HG03064 (cell line): ENCODE data around the gene ZNF385C.

Experiments used
- ATAC-seq: cut with Tn5 transposase; IDR thresholded peaks from one replicate; pipeline ENCODE4 v1.9.1; 2021; ENCODE audit warnings: low read depth; ENCODE audit not compliant: unreplicated experiment

ZNF385C gene

DNA sequence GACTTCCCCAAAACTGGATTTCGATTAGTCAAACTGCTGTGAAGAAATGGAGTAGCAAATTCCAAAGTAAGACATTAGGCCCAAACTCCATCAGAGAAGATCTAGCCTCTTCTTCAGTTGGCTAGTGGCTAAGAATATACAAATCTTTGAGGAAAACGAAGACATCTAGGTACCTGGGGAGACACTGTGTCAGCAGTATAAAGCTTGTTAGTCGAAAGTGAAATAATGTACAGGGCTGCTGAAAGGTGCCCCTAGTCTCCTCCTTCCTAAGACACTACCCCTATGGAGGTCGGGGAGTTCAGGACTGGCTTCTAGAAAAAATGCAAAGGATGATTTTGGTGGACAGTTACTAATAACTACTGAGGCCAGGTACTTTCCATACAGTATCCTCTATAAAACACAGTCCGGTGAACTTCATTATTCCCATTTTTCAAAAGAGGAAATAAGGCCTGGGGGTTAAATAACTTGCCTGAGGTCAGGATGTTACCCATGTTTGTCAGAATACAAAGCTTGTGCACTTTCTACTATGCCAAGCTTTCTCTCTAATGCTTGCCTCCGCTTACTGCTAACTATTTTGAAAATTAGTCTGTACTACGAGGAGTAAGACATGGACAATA, 96.0 kb downstream of the ZNF385C start:
- no peak for ATAC-seq

- ATAC-seq = no peak
Measured at GRCh38 chr17:42001729-42002128, 96.5 kb downstream of the ZNF385C start.

DNA sequence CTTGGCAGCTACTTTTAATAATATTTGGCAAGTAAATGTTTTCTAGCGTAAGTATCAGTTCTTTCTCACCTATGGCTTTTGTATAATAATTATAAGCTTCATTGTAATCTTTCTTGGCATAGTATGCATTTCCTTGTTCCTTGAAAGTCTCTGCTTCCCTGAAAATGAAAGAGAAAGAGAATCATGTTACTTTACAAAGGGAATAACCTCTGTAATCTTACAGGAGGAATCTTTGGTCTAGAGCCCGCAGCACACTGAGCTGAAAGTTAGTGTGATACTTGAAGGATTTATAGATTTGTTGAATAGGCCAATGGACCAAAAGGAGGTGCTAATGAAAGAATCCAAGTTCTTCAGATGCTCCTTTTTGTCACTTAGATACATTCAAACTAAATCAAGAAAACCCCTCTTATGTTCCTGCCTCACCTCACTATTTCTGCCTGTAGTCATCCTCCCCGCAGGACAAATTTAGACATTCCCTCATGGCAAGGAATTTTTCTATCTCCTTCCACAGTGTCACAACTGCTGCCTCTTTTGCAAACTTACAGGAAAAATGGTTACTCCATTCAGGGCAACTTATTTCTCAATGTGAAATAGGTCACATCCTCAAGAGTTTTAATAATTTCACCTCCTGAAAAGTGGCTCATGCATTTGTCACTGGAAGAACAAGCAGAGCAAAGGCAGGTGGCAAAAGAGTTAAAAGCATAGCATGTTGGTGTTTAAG, 97.7 kb downstream of the ZNF385C start:
- no peak for ATAC-seq

DNA sequence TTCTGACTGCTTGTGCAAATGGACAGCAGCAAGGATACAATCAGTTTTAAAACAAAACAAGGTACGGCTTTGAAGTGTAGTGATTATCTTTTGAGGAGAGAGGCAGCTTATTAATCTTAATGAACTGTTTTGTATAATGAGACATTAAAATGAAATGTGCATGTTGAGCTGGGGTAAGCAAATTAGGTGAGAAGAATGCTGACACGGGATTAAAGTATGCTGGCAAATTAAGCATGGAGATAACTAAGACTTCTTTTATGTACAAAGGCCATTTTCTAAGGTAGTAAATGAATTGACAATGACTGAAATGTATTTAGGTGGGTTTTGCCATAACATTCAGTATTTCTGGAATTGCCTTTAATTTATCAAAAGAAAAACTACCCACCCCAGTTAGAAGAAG, 99.8 kb downstream of the ZNF385C start:
- ATAC-seq = no peak

DNA sequence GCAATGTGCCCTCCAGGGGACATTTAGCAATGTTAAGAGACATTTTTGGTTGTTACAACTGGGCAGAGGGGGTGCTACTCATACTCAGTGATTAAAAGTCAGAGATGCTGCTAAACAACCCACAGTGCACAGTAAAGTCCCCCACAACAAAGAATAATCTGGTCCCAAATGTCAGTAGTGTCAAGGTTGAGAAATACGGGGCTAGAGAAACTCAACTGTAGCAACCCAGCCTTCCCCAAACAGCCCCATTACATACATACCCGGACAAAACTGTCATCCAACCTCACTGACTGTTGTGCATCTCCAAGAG, 101.5 kb downstream of the ZNF385C start:
- no peak for ATAC-seq

GRCh38 chr17:41992576-41992975, 105.7 kb downstream of the ZNF385C start:
- no peak for ATAC-seq

DNA sequence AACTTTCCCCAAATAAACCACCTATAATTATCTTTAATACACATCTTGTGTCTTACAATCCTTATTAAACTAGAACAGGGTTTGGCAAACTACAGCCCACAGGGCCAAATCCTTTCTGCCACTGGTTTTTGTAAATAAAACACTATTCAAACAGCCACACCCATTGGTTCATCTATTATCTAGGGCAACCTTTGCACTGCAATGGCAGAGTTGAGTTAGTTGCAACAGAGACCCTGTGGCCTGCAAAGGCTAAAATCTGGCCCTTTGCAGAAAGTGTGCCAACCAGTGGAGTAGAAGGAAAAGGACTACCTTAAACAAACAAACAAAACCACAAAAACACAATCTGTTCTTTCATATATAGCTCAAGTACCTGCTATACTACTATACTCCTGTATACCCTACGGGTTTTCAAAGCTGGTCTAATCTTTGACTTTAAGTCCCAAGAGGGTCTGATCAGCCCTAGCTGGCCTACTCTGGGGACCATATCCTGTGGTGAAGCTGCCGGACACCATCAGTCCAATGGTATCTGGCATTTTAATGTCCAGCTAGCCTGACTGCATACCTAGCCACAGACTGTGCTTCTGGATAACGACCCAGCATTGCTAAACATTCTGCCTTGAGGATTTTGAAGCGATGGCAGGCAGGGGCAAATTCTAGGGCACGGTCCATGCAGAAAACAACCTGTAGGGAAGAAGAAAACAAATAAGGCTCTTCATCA, 108.4 kb downstream of the ZNF385C start:
- ATAC-seq = no peak

DNA sequence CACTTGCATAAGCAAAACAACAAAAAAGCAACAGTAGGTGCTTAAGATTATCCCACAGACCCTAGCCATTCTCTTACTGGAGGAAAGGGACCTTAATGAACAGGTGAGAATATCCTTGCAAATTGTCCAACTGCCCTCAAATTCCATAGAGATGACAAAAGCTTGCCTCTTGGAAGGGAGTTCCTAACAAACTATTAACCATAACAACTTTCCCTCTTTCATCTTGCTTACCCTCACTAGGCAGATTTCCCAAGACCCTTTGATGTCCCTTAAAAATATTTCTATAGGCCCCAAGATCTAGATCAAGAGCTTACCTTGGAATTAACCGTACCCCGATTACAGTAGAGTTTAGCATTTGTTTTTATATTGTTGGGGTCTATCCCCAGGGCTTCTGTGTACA, 109.9 kb downstream of the ZNF385C start:
- ATAC-seq = no peak

- no peak for ATAC-seq
Measured at GRCh38 chr17:41987642-41988041, 110.6 kb downstream of the ZNF385C start.

- no peak for ATAC-seq
Measured at GRCh38 chr17:41986634-41987033, 111.6 kb downstream of the ZNF385C start.

DNA sequence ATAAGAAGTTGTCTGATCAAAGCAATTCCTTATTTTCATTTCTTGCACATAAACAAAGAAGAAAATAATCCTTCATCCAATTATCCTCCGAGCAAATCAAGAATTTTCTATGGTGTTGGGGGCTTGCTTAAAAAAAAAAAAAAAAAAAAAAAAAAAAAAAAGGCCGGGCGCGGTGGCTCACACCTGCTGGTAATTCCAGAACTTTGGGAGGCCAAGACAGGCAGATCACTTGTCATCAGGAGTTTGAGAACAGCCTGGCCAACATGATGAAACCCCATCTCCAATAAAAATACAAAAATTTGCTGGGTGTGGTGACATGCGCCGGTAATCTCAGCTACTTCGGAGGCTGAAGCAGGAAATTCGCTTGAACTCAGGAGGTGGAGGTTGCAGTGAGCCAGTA, 112.4 kb downstream of the ZNF385C start:
- no peak for ATAC-seq

DNA sequence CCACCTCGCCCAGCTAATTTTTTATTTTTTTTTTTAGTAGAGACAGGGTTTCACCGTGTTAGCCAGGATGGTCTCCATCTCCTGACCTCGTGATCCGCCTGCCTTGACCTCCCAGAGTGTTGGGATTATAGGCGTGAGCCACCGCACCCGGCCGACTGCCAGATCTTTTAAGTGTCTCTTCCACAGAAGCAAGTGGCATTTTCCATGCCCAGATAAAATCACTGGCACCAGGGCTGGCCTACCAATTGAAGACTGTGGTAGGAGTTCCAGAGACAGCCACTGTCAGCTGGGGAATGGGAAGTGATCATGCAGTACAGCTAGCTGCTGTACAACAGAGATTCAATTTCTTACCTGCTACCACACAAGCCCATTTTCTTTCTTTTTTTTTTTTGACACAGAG, 113.8 kb downstream of the ZNF385C start:
- no peak for ATAC-seq

GRCh38 chr17:41982026-41982760, 116.1 kb downstream of the ZNF385C start:
- ATAC-seq = no peak

- no peak for ATAC-seq
Measured at GRCh38 chr17:41977991-41978390, 120.3 kb downstream of the ZNF385C start.

DNA sequence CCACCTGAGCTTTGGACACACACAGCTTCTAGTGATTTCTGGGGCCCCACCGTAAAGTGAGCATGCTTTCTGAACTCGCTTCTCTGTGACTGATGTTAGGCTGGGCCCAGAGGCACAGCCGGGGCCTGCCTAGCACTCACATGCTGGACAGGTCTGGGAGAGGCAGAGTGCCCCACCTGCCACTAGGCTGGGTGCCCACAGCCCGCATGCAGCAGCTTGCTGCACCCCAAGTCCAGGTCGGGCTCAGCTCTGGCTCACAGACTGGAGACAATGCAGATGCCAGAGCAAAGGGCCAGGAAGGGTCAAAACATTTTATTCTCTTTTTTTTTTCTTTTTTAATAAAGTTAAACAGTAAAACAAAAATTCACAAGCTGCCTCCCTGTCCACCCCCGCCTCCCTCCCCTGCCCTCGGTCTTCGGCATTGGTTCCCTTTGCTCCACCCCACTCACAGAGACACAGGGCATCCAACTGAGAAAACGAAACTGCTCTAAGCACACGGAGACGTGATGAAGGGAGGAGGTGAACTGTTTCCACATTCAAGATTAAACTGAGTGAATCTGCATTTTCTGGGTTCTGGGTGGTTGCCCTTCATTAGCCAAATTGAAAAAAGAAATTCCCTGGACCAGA, 122.0 kb downstream of the ZNF385C start:
- ATAC-seq = no peak
